PC-3 (cell line): ENCODE measurements around the gene ANK2. TPM values are rescaled to one million over a fixed set of nuclear protein-coding genes. Genes with fewer than 3 reads are reported as not detected.

ENCODE experiments used
- ATAC-seq: fragments of 200-7000 bp; cut with Tn5 transposase; 2 replicates; pipeline ENCODE4 v1.9.1; 2020; ENCODE audit warnings: mild to moderate bottlenecking, moderate library complexity
- BruUV-seq: library from RNA; stranded (reverse); fragments of 400-500 nt; replicated peaks from 2 replicates; lab custom pipeline; 2021; lab: Mats Ljungman, UMichigan
- CTCF ChIA-PET: fragments of 300-600 bp; sonication (Branson Sonifier 250); formaldehyde crosslinking; loops from one replicate; lab custom pipeline; 2022; ENCODE audit warnings: antibody characterized with exemption; lab: Charles Lee
- POLR2A ChIA-PET: fragments of 300-600 bp; sonication (Branson Sonifier 250); formaldehyde crosslinking; loops from one replicate; lab custom pipeline; 2022; ENCODE audit warnings: antibody characterized with exemption; ENCODE audit not compliant: unreplicated experiment; lab: Charles Lee
- DNase-seq: peaks from one replicate; pipeline ENCODE4 v3.0.0-alpha.2; 2015
- H2AFZ ChIP-seq: fragments of 300-600 bp; sonication (generic); 2 replicates; pipeline ENCODE4 v1.6.0; 2016; ENCODE audit warnings: antibody characterized with exemption, low read length
- H3F3A ChIP-seq: fragments of 300-600 bp; sonication (generic); one replicate; pipeline ENCODE4 v1.6.0; 2017; ENCODE audit warnings: antibody characterized with exemption, low read length, control low read depth, mild to moderate bottlenecking; ENCODE audit not compliant: unreplicated experiment
- H3K27ac ChIP-seq: fragments of 300-600 bp; sonication (generic); 2 replicates; pipeline ENCODE4 v1.5.1; 2016; ENCODE audit warnings: mild to moderate bottlenecking, low read length
- H3K27me3 ChIP-seq: fragments of 300-600 bp; sonication (generic); 2 replicates; pipeline ENCODE4 v1.6.1; 2016; ENCODE audit warnings: low read length, mixed read lengths
- H3K36me3 ChIP-seq: fragments of 300-600 bp; sonication (generic); 2 replicates; pipeline ENCODE4 v1.6.1; 2016; ENCODE audit warnings: low read depth, mixed run types, low read length, mixed read lengths
- H3K4me1 ChIP-seq: fragments of 300-600 bp; sonication (generic); 2 replicates; pipeline ENCODE4 v1.5.1; 2016; ENCODE audit warnings: low read length; ENCODE audit not compliant: insufficient read depth
- H3K4me2 ChIP-seq: fragments of 300-600 bp; sonication (generic); 2 replicates; pipeline ENCODE4 v1.6.0; 2016; ENCODE audit warnings: low read length
- H3K4me3 ChIP-seq: fragments of 300-600 bp; sonication (generic); 2 replicates; pipeline ENCODE4 v1.5.1; 2016; ENCODE audit warnings: mild to moderate bottlenecking, low read length, mixed read lengths
- H3K79me2 ChIP-seq: fragments of 300-600 bp; sonication (generic); 2 replicates; pipeline ENCODE4 v1.6.1; 2017; ENCODE audit warnings: low read length, mixed read lengths
- H3K9ac ChIP-seq: fragments of 300-600 bp; sonication (generic); 2 replicates; pipeline ENCODE4 v1.6.0; 2016; ENCODE audit warnings: mild to moderate bottlenecking, low read length
- H3K9me2 ChIP-seq: fragments of 300-600 bp; sonication (generic); replicated peaks from 2 replicates; pipeline ENCODE4 v1.6.1; 2016; ENCODE audit warnings: mixed run types, low read length, mixed read lengths
- H3K9me3 ChIP-seq: fragments of 300-600 bp; sonication (generic); 2 replicates; pipeline ENCODE4 v1.6.1; 2016; ENCODE audit warnings: low read length, mixed read lengths
- H4K20me1 ChIP-seq: fragments of 300-600 bp; sonication (generic); 2 replicates; pipeline ENCODE4 v1.6.1; 2016; ENCODE audit warnings: low read length, mixed read lengths
- CTCF ChIP-seq: fragments of 300-600 bp; sonication (generic); conservative IDR thresholded peaks from 2 replicates; pipeline ENCODE4 v1.5.1; 2017; ENCODE audit warnings: antibody characterized with exemption, low read depth, mild to moderate bottlenecking, low read length
- EZH2 ChIP-seq: fragments of 300-600 bp; sonication (generic); IDR thresholded peaks from one replicate; pipeline ENCODE4 v1.6.1; 2017; ENCODE audit warnings: antibody characterized with exemption, mild to moderate bottlenecking, low read length; ENCODE audit not compliant: unreplicated experiment
- EZH2phosphoT487 ChIP-seq: fragments of 300-600 bp; sonication (generic); IDR thresholded peaks from 2 replicates; pipeline ENCODE4 v1.6.1; 2018; ENCODE audit warnings: mild to moderate bottlenecking, antibody characterized with exemption, low read length, borderline replicate concordance
- intact Hi-C: fragments of 100-400 bp; cut with micrococcal nuclease; formaldehyde crosslinking; loops from 2 replicates; pipeline ENCODE4 v1.9.0; 2023
- total RNA-seq: library from RNA; depleted of rRNA; stranded (reverse); fragments of >200 nt; gene quantifications from 2 replicates; pipeline ENCODE4 v1.2.3, GENCODE V29; 2014

Gene ANK2
- total RNA-seq, 1 experiment from 2014 or later = 1.8 TPM

- Histone ChIP-seq H3K79me2 (no peaks in the 10 kb centered on the region), H2AFZ (no peak overlapping the region), H3K9me2 (no peaks in the 10 kb centered on the region), H3K4me3 (no peak overlapping the region), H4K20me1 (no peaks in the 10 kb centered on the region), H3K4me1 (no peaks in the 10 kb centered on the region), H3K27ac (no peak overlapping the region), H3K9ac (no peak overlapping the region), H3F3A (no peaks in the 10 kb centered on the region), H3K4me2 (no peak overlapping the region), H3K9me3 (no peaks in the 10 kb centered on the region), H3K36me3 (no peaks in the 10 kb centered on the region), H3K27me3 (no peaks in the 10 kb centered on the region)
- intact Hi-C loops = no loop called here
- ChIA-PET CTCF (no interaction called here), POLR2A (no interaction called here)
- no TSS peak for BruUV-seq
- TF ChIP-seq EZH2 (no peak), EZH2phosphoT487 (no peak), CTCF (no peak)
- DNase-seq (no peak), ATAC-seq (no peak)
Observed at GRCh38 chr4:113025416-113025815, 24.0 kb upstream of the ANK2 start.

- POLR2A ChIA-PET = no interaction called here
- CTCF ChIA-PET = no interaction called here
- intact Hi-C loops = no loop called here
- ATAC-seq = no peak
- no peaks in the 10 kb centered on the region for H4K20me1 ChIP-seq
- TF ChIP-seq EZH2 (no peak), CTCF (no peak), EZH2phosphoT487 (no peak)
- no TSS peak for BruUV-seq
- no peaks in the 10 kb centered on the region for H3K36me3 ChIP-seq
- H2AFZ ChIP-seq = no peak overlapping the region
- DNase-seq = no peak
- no peaks in the 10 kb centered on the region for H3K9me3 ChIP-seq
- no peaks in the 10 kb centered on the region for H3F3A ChIP-seq
- 0 out of 2 replicates have a peak, but pooled peaks cover under 1% of the 10 kb centered on the region for H3K27me3 ChIP-seq
- no peaks in the 10 kb centered on the region for H3K4me1 ChIP-seq
- no peaks in the 10 kb centered on the region for H3K9me2 ChIP-seq
- no peak overlapping the region for H3K4me3 ChIP-seq
- no peak overlapping the region for H3K4me2 ChIP-seq
- H3K79me2 ChIP-seq = no peaks in the 10 kb centered on the region
- H3K27ac ChIP-seq = no peak overlapping the region
- no peak overlapping the region for H3K9ac ChIP-seq
Observed at GRCh38 chr4:113026556-113026955, 22.9 kb upstream of the ANK2 start.

- TF ChIP-seq EZH2 = no peak
- TF ChIP-seq CTCF = no peak
- TF ChIP-seq EZH2phosphoT487 = no peak
Observed at GRCh38 chr4:113028074-113028473, 21.4 kb upstream of the ANK2 start.

More at GRCh38 chr4:113028074-113028473, 21.4 kb upstream of the ANK2 start:
- Histone ChIP-seq H3K9ac (no peak overlapping the region), H3K9me2 (no peaks in the 10 kb centered on the region), H3K27me3 (peaks cover 15% of the 10 kb centered on the region), H3K36me3 (no peaks in the 10 kb centered on the region), H3K4me1 (no peaks in the 10 kb centered on the region), H3K27ac (no peak overlapping the region), H3K79me2 (no peaks in the 10 kb centered on the region), H2AFZ (no peak overlapping the region), H3K4me2 (no peak overlapping the region), H3K4me3 (no peak overlapping the region), H4K20me1 (no peaks in the 10 kb centered on the region), H3F3A (no peaks in the 10 kb centered on the region), H3K9me3 (no peaks in the 10 kb centered on the region)
- intact Hi-C loops = no loop called here
- DNase-seq = no peak
- no TSS peak for BruUV-seq
- POLR2A ChIA-PET = no interaction called here
- no peak for ATAC-seq
- CTCF ChIA-PET = no interaction called here
